ENCODE results near the gene IFT57. TPM values are rescaled to one million over a fixed set of nuclear protein-coding genes. Genes with fewer than 3 reads are reported as not detected.
A peak's percentile ranks its signal among the peaks of the same experiment; 100 is the strongest.

Gene IFT57
- total RNA-seq, 1 experiment from 2014 or later = 32.1 TPM

DNA sequence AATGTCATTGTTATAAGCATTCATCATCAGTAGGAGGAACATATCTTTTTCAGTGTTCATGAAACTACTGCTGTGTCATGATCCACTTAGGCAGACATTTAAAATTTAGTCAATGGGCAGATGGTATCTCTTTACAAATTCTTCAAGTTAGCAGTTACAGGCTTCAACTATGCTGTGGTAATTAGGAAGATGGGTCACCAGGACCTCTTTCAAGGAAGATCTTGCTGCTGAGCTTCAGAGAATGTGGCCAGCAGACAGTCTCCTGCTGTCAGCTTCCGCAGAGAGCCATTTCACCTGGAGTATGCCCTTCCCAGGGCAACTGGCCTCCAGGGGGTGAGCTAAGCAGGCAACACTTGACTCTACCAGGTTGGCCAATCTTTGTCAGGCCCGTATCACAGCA lies 19.4 kb downstream of the IFT57 start:
- no peaks in the 10 kb centered on the region for H3K36me3 Mint-ChIP-seq
- peaks cover 12% of the 10 kb centered on the region for H3K4me1 Mint-ChIP-seq
- CTCF ChIA-PET = interaction anchor here (0.6 to 1.7 kb wide), 6 partner anchors 119 to 275 kb away, joined by 3 to 7 read pairs (median 4); no protein-coding TSS in a partner anchor
- H3K9me3 Mint-ChIP-seq = no peaks in the 10 kb centered on the region
- TF ChIP-seq GABPB1 (CRISPR knock-in tag; IDR thresholded peaks at IDR 0.05) = no peak
- TF ChIP-seq JAZF1 (CRISPR knock-in tag; IDR thresholded peaks at IDR 0.05) = no peak
- TF ChIP-seq FOXJ3 (CRISPR knock-in tag; IDR thresholded peaks at IDR 0.05; ENCODE audit: borderline replicate concordance) = no peak
- no peak for TF ChIP-seq SMAD4 (CRISPR knock-in tag; IDR thresholded peaks at IDR 0.05)
- no peak for TF ChIP-seq NFE2L1 (CRISPR knock-in tag; IDR thresholded peaks at IDR 0.05)
- TF ChIP-seq, protein P1, sequence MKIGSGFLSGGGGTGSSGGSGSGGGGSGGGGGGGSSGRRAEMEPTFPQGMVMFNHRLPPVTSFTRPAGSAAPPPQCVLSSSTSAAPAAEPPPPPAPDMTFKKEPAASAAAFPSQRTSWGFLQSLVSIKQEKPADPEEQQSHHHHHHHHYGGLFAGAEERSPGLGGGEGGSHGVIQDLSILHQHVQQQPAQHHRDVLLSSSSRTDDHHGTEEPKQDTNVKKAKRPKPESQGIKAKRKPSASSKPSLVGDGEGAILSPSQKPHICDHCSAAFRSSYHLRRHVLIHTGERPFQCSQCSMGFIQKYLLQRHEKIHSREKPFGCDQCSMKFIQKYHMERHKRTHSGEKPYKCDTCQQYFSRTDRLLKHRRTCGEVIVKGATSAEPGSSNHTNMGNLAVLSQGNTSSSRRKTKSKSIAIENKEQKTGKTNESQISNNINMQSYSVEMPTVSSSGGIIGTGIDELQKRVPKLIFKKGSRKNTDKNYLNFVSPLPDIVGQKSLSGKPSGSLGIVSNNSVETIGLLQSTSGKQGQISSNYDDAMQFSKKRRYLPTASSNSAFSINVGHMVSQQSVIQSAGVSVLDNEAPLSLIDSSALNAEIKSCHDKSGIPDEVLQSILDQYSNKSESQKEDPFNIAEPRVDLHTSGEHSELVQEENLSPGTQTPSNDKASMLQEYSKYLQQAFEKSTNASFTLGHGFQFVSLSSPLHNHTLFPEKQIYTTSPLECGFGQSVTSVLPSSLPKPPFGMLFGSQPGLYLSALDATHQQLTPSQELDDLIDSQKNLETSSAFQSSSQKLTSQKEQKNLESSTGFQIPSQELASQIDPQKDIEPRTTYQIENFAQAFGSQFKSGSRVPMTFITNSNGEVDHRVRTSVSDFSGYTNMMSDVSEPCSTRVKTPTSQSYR (CRISPR knock-in tag; IDR thresholded peaks at IDR 0.05) = no peak
- TF ChIP-seq CREM (CRISPR knock-in tag; IDR thresholded peaks at IDR 0.05) = no peak
- no peak for TF ChIP-seq HMGA2 (CRISPR knock-in tag; IDR thresholded peaks at IDR 0.05)
- no peak for TF ChIP-seq STAT6 (CRISPR knock-in tag; conservative IDR thresholded peaks at IDR 0.05; ENCODE audit: low read depth)
- no peak for TF ChIP-seq TCF7 (CRISPR knock-in tag; IDR thresholded peaks at IDR 0.05; ENCODE audit: low read depth)
- TF ChIP-seq, protein P2, sequence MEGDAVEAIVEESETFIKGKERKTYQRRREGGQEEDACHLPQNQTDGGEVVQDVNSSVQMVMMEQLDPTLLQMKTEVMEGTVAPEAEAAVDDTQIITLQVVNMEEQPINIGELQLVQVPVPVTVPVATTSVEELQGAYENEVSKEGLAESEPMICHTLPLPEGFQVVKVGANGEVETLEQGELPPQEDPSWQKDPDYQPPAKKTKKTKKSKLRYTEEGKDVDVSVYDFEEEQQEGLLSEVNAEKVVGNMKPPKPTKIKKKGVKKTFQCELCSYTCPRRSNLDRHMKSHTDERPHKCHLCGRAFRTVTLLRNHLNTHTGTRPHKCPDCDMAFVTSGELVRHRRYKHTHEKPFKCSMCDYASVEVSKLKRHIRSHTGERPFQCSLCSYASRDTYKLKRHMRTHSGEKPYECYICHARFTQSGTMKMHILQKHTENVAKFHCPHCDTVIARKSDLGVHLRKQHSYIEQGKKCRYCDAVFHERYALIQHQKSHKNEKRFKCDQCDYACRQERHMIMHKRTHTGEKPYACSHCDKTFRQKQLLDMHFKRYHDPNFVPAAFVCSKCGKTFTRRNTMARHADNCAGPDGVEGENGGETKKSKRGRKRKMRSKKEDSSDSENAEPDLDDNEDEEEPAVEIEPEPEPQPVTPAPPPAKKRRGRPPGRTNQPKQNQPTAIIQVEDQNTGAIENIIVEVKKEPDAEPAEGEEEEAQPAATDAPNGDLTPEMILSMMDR (IDR thresholded peaks at IDR 0.05) = no peak
- TF ChIP-seq ZNF219 (CRISPR knock-in tag; IDR thresholded peaks at IDR 0.05; ENCODE audit: borderline replicate concordance) = no peak
- TF ChIP-seq MYBL2 (CRISPR knock-in tag; IDR thresholded peaks at IDR 0.05) = no peak
- TF ChIP-seq ZNF532 (CRISPR knock-in tag; IDR thresholded peaks at IDR 0.05; ENCODE audit: borderline replicate concordance) = no peak
- TF ChIP-seq KAT7 (CRISPR knock-in tag; IDR thresholded peaks at IDR 0.05; ENCODE audit: borderline replicate concordance) = no peak
- TF ChIP-seq CREB1 (CRISPR knock-in tag; IDR thresholded peaks at IDR 0.05) = no peak
- no peak for TF ChIP-seq ZNF263 (CRISPR knock-in tag; IDR thresholded peaks at IDR 0.05; ENCODE audit: low read depth)
- TF ChIP-seq ZNF317 (CRISPR knock-in tag; IDR thresholded peaks at IDR 0.05; ENCODE audit: borderline replicate concordance, low read depth) = no peak
- no peak for TF ChIP-seq NR1H2 (CRISPR knock-in tag; IDR thresholded peaks at IDR 0.05)
- TF ChIP-seq ESRRA (CRISPR knock-in tag; IDR thresholded peaks at IDR 0.05; ENCODE audit: borderline replicate concordance) = no peak
- POLR2A ChIA-PET = no interaction called here
- ATAC-seq (peak; percentile 95), DNase-seq (ENCODE audit: low spot score) (peak; percentile 38)
- H3K27me3 Mint-ChIP-seq (ENCODE audit: low read depth) = no peaks in the 10 kb centered on the region
- H3K27ac Mint-ChIP-seq = no peak overlapping the region
- H3K4me3 Mint-ChIP-seq = no peak overlapping the region
